Dendritic cell treated with granulocyte-macrophage colony-stimulating factor and Interleukin-4, amounts not matched to agents 40 ng/mL and 50 ng/mL, for 4 days (primary cell): ENCODE data around the gene CCDC178.
"Not testable (repeated sequence)": the region's sequence is repeated elsewhere in the genome, so short reads cannot be mapped to it uniquely, and the experiment has no call there.

Source experiments
- H3K27ac Mint-ChIP-seq: one replicate; pipeline ENCODE4 v1.8.0; 2022; ENCODE audit warnings: mild to moderate bottlenecking, mixed read lengths
- H3K27me3 Mint-ChIP-seq: one replicate; pipeline ENCODE4 v1.8.0; 2022; ENCODE audit warnings: mild to moderate bottlenecking, mixed read lengths
- H3K36me3 Mint-ChIP-seq: one replicate; pipeline ENCODE4 v1.8.0; 2022; ENCODE audit warnings: low read depth, mixed read lengths
- H3K4me1 Mint-ChIP-seq: one replicate; pipeline ENCODE4 v1.8.0; 2022; ENCODE audit warnings: low read depth, mixed read lengths
- H3K4me3 Mint-ChIP-seq: one replicate; pipeline ENCODE4 v1.8.0; 2022; ENCODE audit warnings: mild to moderate bottlenecking, moderate library complexity, mixed read lengths
- H3K9me3 Mint-ChIP-seq: one replicate; pipeline ENCODE4 v1.8.0; 2022; ENCODE audit warnings: mixed read lengths
- intact Hi-C: fragments of 100-400 bp; cut with micrococcal nuclease; formaldehyde crosslinking; loops from one replicate; pipeline ENCODE4 v1.15.0; 2022

Gene CCDC178

DNA sequence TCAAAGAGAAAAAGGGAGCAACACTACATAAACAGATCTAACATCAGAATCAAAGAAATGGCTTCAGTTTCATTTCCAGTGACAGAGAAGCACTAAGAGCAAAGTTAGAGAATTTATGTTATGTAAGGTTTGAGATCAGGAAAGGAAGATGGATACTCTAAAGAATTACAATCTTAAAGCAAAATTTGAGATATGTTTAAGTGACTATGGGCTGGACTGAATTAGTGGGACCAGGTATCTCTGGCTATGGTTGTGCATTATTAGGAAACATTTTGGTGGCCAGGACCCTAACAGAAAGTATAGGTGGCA, 208.2 kb downstream of the CCDC178 start:
- H3K27me3 Mint-ChIP-seq = no peaks in the 10 kb centered on the region
- H3K36me3 Mint-ChIP-seq = no peaks in the 10 kb centered on the region
- intact Hi-C loops = loop anchor here (10.0 kb wide), 1 partner anchor 1553 kb away; no protein-coding TSS in a partner anchor
- no peak overlapping the region for H3K27ac Mint-ChIP-seq
- no peaks in the 10 kb centered on the region for H3K4me1 Mint-ChIP-seq
- no peak overlapping the region for H3K4me3 Mint-ChIP-seq
- H3K9me3 Mint-ChIP-seq = no peaks in the 10 kb centered on the region

DNA sequence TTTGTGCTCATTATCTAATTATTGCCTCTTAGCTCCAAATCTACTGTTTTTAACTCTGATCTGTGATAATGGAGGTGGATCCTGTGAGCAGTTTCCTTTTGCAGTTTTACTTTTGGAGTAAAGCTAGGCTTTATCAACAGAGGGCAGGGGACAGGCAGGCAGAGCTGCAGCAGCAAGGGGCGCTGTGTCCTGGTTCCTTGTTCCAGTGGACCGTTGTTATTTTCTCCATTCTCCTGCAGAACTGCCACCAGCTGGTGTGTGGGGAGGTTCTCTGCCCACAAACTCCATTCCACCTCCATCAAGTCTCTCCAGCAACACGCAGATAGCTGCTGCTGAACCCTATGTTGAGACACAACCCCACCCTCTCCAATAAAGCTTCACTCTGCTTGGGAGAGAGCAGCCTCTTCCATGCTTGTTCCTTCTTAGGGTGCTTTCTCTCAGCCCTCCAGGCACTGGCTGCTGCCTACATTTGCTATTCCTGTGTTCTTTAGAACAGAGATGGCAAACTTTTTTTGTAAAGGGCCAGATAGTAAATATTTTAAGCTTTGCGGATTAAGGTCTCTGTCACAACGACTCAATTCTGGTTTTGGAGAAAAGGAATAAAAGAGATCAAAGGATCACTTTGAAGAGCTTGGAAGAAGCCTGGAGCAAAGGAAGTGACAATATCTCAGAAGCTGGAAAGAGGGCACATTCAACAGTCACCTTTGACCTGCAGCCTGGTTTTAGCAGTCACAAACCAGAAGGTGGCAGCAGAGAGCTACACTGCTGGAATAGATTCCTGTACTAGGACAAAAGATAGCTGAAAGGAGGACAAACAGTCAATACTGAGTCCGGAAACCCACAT, 208.8 kb downstream of the CCDC178 start:
- Mint-ChIP-seq H3K4me1 (no peaks in the 10 kb centered on the region), H3K4me3 (no peak overlapping the region), H3K9me3 (no peaks in the 10 kb centered on the region), H3K27ac (no peak overlapping the region), H3K27me3 (no peaks in the 10 kb centered on the region), H3K36me3 (no peaks in the 10 kb centered on the region)
- intact Hi-C loops = loop anchor here (10.0 kb wide), 1 partner anchor 1553 kb away; no protein-coding TSS in a partner anchor

DNA sequence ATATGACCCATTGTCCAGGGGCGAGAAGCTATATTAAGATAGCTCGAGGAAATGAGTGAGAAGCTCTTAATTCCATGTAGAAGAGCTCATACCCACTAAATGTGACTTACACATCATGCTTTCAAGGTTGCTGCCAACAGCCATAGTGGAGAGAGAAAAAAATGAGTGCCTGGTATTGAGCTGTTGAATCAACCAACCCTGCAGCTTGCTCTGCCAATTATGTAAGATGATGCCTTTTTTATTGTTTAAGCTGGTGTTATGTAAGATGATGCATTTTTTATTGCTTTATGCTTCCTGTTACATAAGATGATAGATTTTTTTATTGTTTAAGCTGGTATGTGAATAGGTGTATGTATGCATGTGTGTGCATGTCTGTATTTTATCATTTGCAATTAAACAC, 228.2 kb downstream of the CCDC178 start:
- Mint-ChIP-seq H3K9me3 (no peaks in the 10 kb centered on the region), H3K27me3 (no peaks in the 10 kb centered on the region), H3K27ac (no peak overlapping the region), H3K4me3 (no peak overlapping the region), H3K4me1 (no peaks in the 10 kb centered on the region), H3K36me3 (no peaks in the 10 kb centered on the region)
- intact Hi-C loops = no loop called here

DNA sequence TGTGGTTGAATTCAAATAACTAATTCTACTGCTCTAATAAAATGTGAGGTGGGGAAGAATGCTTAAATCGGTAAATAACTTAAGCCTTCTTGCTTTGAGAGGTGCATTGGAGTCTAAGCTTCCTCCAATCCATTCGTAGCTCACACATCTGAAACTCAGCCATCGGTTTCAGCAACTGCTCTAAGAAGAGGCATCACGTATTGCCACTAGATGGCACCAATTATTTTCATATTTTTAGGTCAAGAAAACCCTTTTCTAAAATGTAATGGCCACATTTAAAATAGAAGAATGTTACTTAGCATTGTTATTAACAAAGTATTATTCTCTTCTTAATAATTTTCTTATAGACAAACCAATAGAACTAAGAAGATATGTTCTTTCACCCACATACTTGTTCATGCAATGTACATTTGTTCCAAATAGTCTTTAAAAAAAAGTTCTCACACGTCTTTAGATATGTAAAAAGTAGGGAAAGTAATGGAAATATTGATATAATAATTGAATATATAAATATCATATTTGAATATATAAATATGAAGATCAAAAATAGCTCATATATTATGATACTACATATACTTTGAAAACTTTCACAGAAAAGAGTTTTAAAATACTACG, 229.8 kb downstream of the CCDC178 start:
- H3K36me3 Mint-ChIP-seq = no peaks in the 10 kb centered on the region
- H3K4me3 Mint-ChIP-seq = no peak overlapping the region
- no peaks in the 10 kb centered on the region for H3K4me1 Mint-ChIP-seq
- no peaks in the 10 kb centered on the region for H3K27me3 Mint-ChIP-seq
- intact Hi-C loops = no loop called here
- H3K27ac Mint-ChIP-seq = no peak overlapping the region
- H3K9me3 Mint-ChIP-seq = no peaks in the 10 kb centered on the region

DNA sequence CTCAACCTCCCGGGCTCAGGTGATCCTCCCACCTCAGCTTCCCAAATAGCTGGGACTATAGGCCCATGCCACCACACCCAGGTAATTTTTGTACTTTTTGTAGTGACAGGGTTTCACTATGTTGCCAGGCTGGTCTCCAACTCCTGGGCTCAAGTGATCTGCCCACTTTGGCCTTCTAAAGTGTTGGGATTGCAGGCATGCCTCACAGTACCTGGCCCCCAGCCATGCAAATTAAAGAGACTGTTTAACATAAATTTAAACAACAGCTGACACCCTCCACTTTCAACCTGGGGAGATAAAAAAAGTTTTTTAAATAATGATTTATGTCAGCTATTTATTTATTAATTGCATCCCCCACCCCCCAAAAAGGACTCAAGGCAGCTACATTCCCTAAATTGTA, 234.7 kb downstream of the CCDC178 start:
- no peaks in the 10 kb centered on the region for H3K36me3 Mint-ChIP-seq
- no peak overlapping the region for H3K4me3 Mint-ChIP-seq
- intact Hi-C loops = loop anchor here (10.0 kb wide), 3 partner anchors 161 to 491 kb away; no protein-coding TSS in a partner anchor
- peaks cover 11% of the 10 kb centered on the region for H3K4me1 Mint-ChIP-seq
- no peak overlapping the region for H3K27ac Mint-ChIP-seq
- no peaks in the 10 kb centered on the region for H3K9me3 Mint-ChIP-seq
- no peaks in the 10 kb centered on the region for H3K27me3 Mint-ChIP-seq

GRCh38 chr18:33201509-33201926, 239.0 kb downstream of the CCDC178 start:
- H3K4me3 Mint-ChIP-seq = no peak overlapping the region
- no peaks in the 10 kb centered on the region for H3K36me3 Mint-ChIP-seq
- no peak overlapping the region for H3K27ac Mint-ChIP-seq
- H3K4me1 Mint-ChIP-seq = peaks cover 11% of the 10 kb centered on the region
- H3K9me3 Mint-ChIP-seq = no peaks in the 10 kb centered on the region
- peaks cover 3% of the 10 kb centered on the region for H3K27me3 Mint-ChIP-seq
- intact Hi-C loops = loop anchor here (10.0 kb wide), 3 partner anchors 157 to 487 kb away; no protein-coding TSS in a partner anchor

GRCh38 chr18:33195795-33196194, 244.7 kb downstream of the CCDC178 start:
- intact Hi-C loops = no loop called here
- Mint-ChIP-seq H3K4me3 (no peak overlapping the region), H3K9me3 (no peaks in the 10 kb centered on the region), H3K27ac (no peak overlapping the region), H3K27me3 (peaks cover 3% of the 10 kb centered on the region), H3K36me3 (no peaks in the 10 kb centered on the region), H3K4me1 (no peaks in the 10 kb centered on the region)

DNA sequence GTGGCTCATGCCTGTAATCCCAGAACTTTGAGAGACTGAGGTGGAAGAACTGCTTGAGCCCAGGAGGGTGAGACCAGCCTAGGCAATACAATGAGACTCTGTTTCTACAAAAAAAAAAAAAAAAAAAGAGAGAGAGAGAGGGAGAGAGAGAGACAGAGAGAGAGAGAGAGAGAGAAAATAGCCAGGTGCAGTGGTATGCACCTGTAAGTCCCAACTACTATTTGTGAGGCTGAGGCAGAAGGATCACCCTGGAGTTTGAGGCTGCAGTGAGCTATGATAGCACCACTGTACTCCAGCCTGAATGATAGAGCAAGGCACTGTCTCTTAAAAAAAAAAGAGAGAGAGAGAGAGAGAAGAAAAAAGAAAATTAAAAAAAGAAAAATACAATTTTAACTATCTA, 245.7 kb downstream of the CCDC178 start:
- intact Hi-C loops = no loop called here
- no peak overlapping the region for H3K27ac Mint-ChIP-seq
- H3K36me3 Mint-ChIP-seq = no peaks in the 10 kb centered on the region
- H3K4me3 Mint-ChIP-seq = no peak overlapping the region
- H3K4me1 Mint-ChIP-seq = no peaks in the 10 kb centered on the region
- H3K27me3 Mint-ChIP-seq = peaks cover 2% of the 10 kb centered on the region
- no peaks in the 10 kb centered on the region for H3K9me3 Mint-ChIP-seq

GRCh38 chr18:33184958-33185357, 255.6 kb downstream of the CCDC178 start:
- no peak overlapping the region for H3K4me3 Mint-ChIP-seq
- intact Hi-C loops = loop anchor here (5.0 kb wide), 1 partner anchor 38 kb away; no protein-coding TSS in a partner anchor

DNA sequence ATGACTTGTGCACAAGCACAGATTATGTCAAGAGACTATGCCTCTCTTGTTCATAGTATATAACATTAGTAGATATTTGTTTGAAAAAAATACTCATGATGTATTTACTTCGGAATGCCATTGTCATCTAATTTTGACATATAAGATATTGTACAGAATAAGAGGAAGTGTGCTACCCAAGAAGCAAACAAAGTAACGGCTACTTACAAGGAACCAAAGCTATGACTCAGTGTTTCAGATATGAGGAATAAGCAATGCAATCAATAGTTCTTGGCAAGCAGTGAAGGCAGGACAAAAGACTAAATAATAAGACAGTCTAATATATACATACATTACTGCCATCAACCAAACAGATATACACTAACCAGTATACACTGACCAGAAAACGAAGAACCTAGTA, 256.3 kb downstream of the CCDC178 start:
- H3K27ac Mint-ChIP-seq = no peak overlapping the region
- no peaks in the 10 kb centered on the region for H3K36me3 Mint-ChIP-seq
- peaks cover 7% of the 10 kb centered on the region for H3K4me1 Mint-ChIP-seq
- no peak overlapping the region for H3K4me3 Mint-ChIP-seq
- intact Hi-C loops = loop anchor here (5.0 kb wide), 1 partner anchor 37 kb away; no protein-coding TSS in a partner anchor
- no peaks in the 10 kb centered on the region for H3K27me3 Mint-ChIP-seq
- peaks cover 10% of the 10 kb centered on the region for H3K9me3 Mint-ChIP-seq

More at GRCh38 chr18:33184958-33185357, 255.6 kb downstream of the CCDC178 start:
- peaks cover 10% of the 10 kb centered on the region for H3K9me3 Mint-ChIP-seq
- no peaks in the 10 kb centered on the region for H3K27me3 Mint-ChIP-seq
- peaks cover 7% of the 10 kb centered on the region for H3K4me1 Mint-ChIP-seq
- no peak overlapping the region for H3K27ac Mint-ChIP-seq
- H3K36me3 Mint-ChIP-seq = no peaks in the 10 kb centered on the region

- intact Hi-C loops = loop anchor here (5.0 kb wide), 1 partner anchor 36 kb away; no protein-coding TSS in a partner anchor
- Mint-ChIP-seq H3K27ac (no peak overlapping the region), H3K4me1 (peaks cover 7% of the 10 kb centered on the region), H3K9me3 (peaks cover 10% of the 10 kb centered on the region), H3K36me3 (no peaks in the 10 kb centered on the region), H3K27me3 (no peaks in the 10 kb centered on the region), H3K4me3 (no peak overlapping the region)
Measured at GRCh38 chr18:33183136-33183535, 257.4 kb downstream of the CCDC178 start.

- no peaks in the 10 kb centered on the region for H3K36me3 Mint-ChIP-seq
- H3K27me3 Mint-ChIP-seq = no peaks in the 10 kb centered on the region
- no peak overlapping the region for H3K27ac Mint-ChIP-seq
- no peak overlapping the region for H3K4me3 Mint-ChIP-seq
- H3K9me3 Mint-ChIP-seq = no peaks in the 10 kb centered on the region
- intact Hi-C loops = loop anchor here (5.0 kb wide), 1 partner anchor 34 kb away; no protein-coding TSS in a partner anchor
- peaks cover 7% of the 10 kb centered on the region for H3K4me1 Mint-ChIP-seq
Measured at GRCh38 chr18:33181016-33181415, 259.5 kb downstream of the CCDC178 start.

DNA sequence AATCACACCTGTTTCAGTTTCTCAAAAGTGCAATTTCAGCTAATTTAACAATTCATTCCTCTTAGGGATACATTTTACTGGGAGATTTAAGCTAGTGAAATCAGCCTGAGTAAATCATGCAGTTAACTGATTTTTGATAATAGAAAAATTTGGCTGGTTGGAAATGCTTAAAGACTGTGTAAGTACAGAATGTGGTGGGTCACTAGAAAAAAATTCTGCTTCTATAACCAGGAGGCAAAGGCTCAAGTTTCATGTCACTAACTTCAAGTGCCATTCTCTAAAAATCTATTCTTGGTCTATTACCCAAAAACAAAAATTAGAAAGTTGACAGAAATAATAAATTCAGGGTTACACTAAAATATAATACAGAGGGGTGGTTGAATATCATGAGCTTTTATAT, 271.3 kb downstream of the CCDC178 start:
- Mint-ChIP-seq H3K9me3 (no peaks in the 10 kb centered on the region), H3K27me3 (no peaks in the 10 kb centered on the region), H3K27ac (no peak overlapping the region), H3K36me3 (no peaks in the 10 kb centered on the region), H3K4me3 (no peak overlapping the region), H3K4me1 (no peaks in the 10 kb centered on the region)
- intact Hi-C loops = no loop called here

- H3K4me3 Mint-ChIP-seq, H3K4me1 Mint-ChIP-seq, H3K36me3 Mint-ChIP-seq, H3K9me3 Mint-ChIP-seq, H3K27ac Mint-ChIP-seq, intact Hi-C loops, H3K27me3 Mint-ChIP-seq: not testable (repeated sequence)
Measured at GRCh38 chr18:33164121-33164520, 276.4 kb downstream of the CCDC178 start.
